Endothelial cell of umbilical vein (primary cell): ENCODE results near the gene UBQLN2. TPM values are rescaled to one million over a fixed set of nuclear protein-coding genes. Genes with fewer than 3 reads are reported as not detected.
"Not testable (repeated sequence)": the region's sequence is repeated elsewhere in the genome, so short reads cannot be mapped to it uniquely, and the experiment has no call there.

ENCODE experiments used
- BruUV-seq: library from RNA; stranded (reverse); fragments of 400-500 nt; replicated peaks from 2 replicates; lab custom pipeline; 2021; lab: Mats Ljungman, UMichigan
- CTCF ChIA-PET: fragments of 300-600, 350-600 bp; sonication (Branson Sonifier 250); formaldehyde crosslinking; loops from one replicate; lab custom pipeline; 2021; ENCODE audit warnings: antibody characterized with exemption, inconsistent platforms; lab: Charles Lee
- POLR2A ChIA-PET: fragments of 300-600, 350-600 bp; sonication (Branson Sonifier 250); formaldehyde crosslinking; loops from one replicate; lab custom pipeline; 2021; ENCODE audit warnings: antibody characterized with exemption, inconsistent platforms; lab: Charles Lee
- DNase-seq: peaks from one replicate; pipeline ENCODE4 v3.0.0-alpha.2; 2011; ENCODE audit warnings: low read depth, low spot score
- FAIRE-seq: peaks from 2 replicates; lab custom pipeline; 2011; peaks lifted over from hg19 to GRCh38; lab: Jason Lieb, UNC
- H2AFZ ChIP-seq: 2 replicates; pipeline ENCODE4 v1.6.0; 2012; ENCODE audit warnings: low read depth, low read length, control low read depth, inconsistent platforms
- H3K27ac ChIP-seq: 2 replicates; pipeline ENCODE4 v1.5.1; 2011; ENCODE audit warnings: low read depth, mild to moderate bottlenecking, control low read depth, low read length, moderate library complexity; ENCODE audit not compliant: insufficient read depth
- H3K27me3 ChIP-seq, 2 experiments: 2 replicates each; pipeline versions ENCODE4 v1.6.0 to v1.6.1; 2011; ENCODE audit warnings: low read length in 2 of 2, mixed read lengths in 1 of 2; ENCODE audit not compliant: control insufficient read depth in 2 of 2, insufficient read depth in 2 of 2
- H3K36me3 ChIP-seq, 2 experiments: 2 replicates in 1 of 2; 3 replicates in 1 of 2; pipeline ENCODE4 v1.5.1; 2011; ENCODE audit warnings: low read length in 2 of 2, mild to moderate bottlenecking in 1 of 2, moderate library complexity in 1 of 2; ENCODE audit not compliant: control insufficient read depth in 2 of 2, insufficient read depth in 2 of 2; ENCODE audit errors: extremely low read depth in 1 of 2
- H3K4me1 ChIP-seq: 3 replicates; pipeline ENCODE4 v1.5.1; 2011; ENCODE audit warnings: mild to moderate bottlenecking, low read length; ENCODE audit not compliant: control insufficient read depth, insufficient read depth; ENCODE audit errors: extremely low read depth
- H3K4me2 ChIP-seq: 2 replicates; pipeline ENCODE4 v1.6.1; 2011; ENCODE audit warnings: low read length, control low read depth, mixed read lengths; ENCODE audit not compliant: insufficient read depth
- H3K4me3 ChIP-seq, 3 experiments: fragments of 200-600 bp in 1 of 3; sonication (generic), shearing (Covaris generic) in 1 of 3; replicated peaks in 1 of 3; 2 replicates each; pipeline ENCODE4 v1.5.1; 2011 to 2016; ENCODE audit warnings: control low read depth in 3 of 3, low read length in 3 of 3, mild to moderate bottlenecking in 2 of 3, inconsistent platforms in 1 of 3, low read depth in 1 of 3, moderate library complexity in 1 of 3; ENCODE audit not compliant: insufficient read depth in 1 of 3
- H3K79me2 ChIP-seq: 2 replicates; pipeline ENCODE4 v1.6.0; 2012; ENCODE audit warnings: low read length, inconsistent platforms; ENCODE audit not compliant: control insufficient read depth, insufficient read depth
- H3K9ac ChIP-seq: replicated peaks from 2 replicates; pipeline ENCODE3; 2011; ENCODE audit warnings: low read length, control low read depth; ENCODE audit not compliant: insufficient read depth; ENCODE audit errors: extremely low read depth
- H3K9me1 ChIP-seq: replicated peaks from 3 replicates; pipeline ENCODE4 v1.6.0; 2011; ENCODE audit warnings: mild to moderate bottlenecking, low read length; ENCODE audit not compliant: control insufficient read depth, insufficient read depth; ENCODE audit errors: extremely low read depth
- H3K9me3 ChIP-seq: replicated peaks from 2 replicates; pipeline ENCODE4 v1.5.1; 2012; ENCODE audit warnings: low read length, inconsistent platforms; ENCODE audit not compliant: control insufficient read depth, insufficient read depth
- H4K20me1 ChIP-seq: replicated peaks from 2 replicates; pipeline ENCODE3; 2011; ENCODE audit warnings: mild to moderate bottlenecking, low read length; ENCODE audit not compliant: control insufficient read depth, insufficient read depth; ENCODE audit errors: extremely low read depth
- EZH2 ChIP-seq: IDR thresholded peaks from 2 replicates; pipeline ENCODE4 v1.6.1; 2012; ENCODE audit warnings: borderline replicate concordance, low read depth, mild to moderate bottlenecking, moderate library complexity, low read length, inconsistent platforms; ENCODE audit not compliant: severe bottlenecking
- FOS ChIP-seq: IDR thresholded peaks from 2 replicates; pipeline ENCODE4 v1.6.1; 2011; ENCODE audit warnings: mild to moderate bottlenecking, low read length, moderate library complexity, borderline replicate concordance; ENCODE audit not compliant: insufficient read depth
- GATA2 ChIP-seq: IDR thresholded peaks from 2 replicates; pipeline ENCODE4 v1.7.0; 2011; ENCODE audit warnings: low read depth, mild to moderate bottlenecking, moderate library complexity, mixed read lengths, low read length; ENCODE audit not compliant: insufficient read length, insufficient read depth
- JUN ChIP-seq: IDR thresholded peaks from 2 replicates; pipeline ENCODE4 v1.6.1; 2011; ENCODE audit warnings: borderline replicate concordance, low read depth; ENCODE audit not compliant: insufficient read length, insufficient read depth
- MYC ChIP-seq: IDR thresholded peaks from one replicate; pipeline ENCODE4 v1.6.1; 2011; ENCODE audit warnings: mild to moderate bottlenecking, low read depth, low read length
- POLR2A ChIP-seq: IDR thresholded peaks from 2 replicates; pipeline ENCODE4 v1.6.1; 2012; ENCODE audit warnings: low read depth, mild to moderate bottlenecking, control low read depth, low read length
- POLR2AphosphoS5 ChIP-seq: IDR thresholded peaks from 2 replicates; pipeline ENCODE4 v1.6.1; 2012; ENCODE audit warnings: low read depth, mild to moderate bottlenecking, control low read depth, low read length, moderate library complexity; ENCODE audit not compliant: insufficient read depth
- dilution Hi-C: fragments of 300-500 bp; cut with MboI; formaldehyde crosslinking; loops from one replicate; pipeline ENCODE4 v1.15.0; 2019; ENCODE audit warnings: low sequenced_read_pairs; ENCODE audit not compliant: extremely low pct_ligation_motif_present
- intact Hi-C: fragments of 100-400 bp; cut with micrococcal nuclease; formaldehyde crosslinking; loops from one replicate; pipeline ENCODE4 v1.10.0; 2022
- polyA plus RNA-seq, 4 experiments: library from polyadenylated mRNA; depleted of rRNA in 3 of 4; stranded (reverse) in 3 of 4; unstranded in 1 of 4; fragments of >200 nt; gene quantifications; 2 replicates each; pipeline versions ENCODE4 v1.2.1 to v1.2.3, GENCODE V29; 2011 to 2012; ENCODE audit warnings: missing spikeins in 1 of 4
- total RNA-seq: library from RNA; stranded (reverse); gene quantifications from 2 replicates; pipeline ENCODE4 v1.2.3, GENCODE V29; 2021
- TF ChIP-seq, protein P1 (sequence below): IDR thresholded peaks from 2 replicates; pipeline ENCODE4 v1.6.1; 2011; ENCODE audit not compliant: insufficient read depth, insufficient read length
- TF ChIP-seq, protein P2 (sequence below), 2 donors: IDR thresholded peaks; 1 replicate in 1 of 2; 2 replicates in 1 of 2; pipeline ENCODE4 v1.5.1; 2011; ENCODE audit warnings: low read length in 2 of 2, mild to moderate bottlenecking in 2 of 2, moderate library complexity in 2 of 2, control low read depth in 1 of 2, inconsistent platforms in 1 of 2, low read depth in 1 of 2; ENCODE audit not compliant: insufficient read depth in 1 of 2; ENCODE audit errors: extremely low read depth in 1 of 2

The UBQLN2 gene
- total and polyA plus RNA-seq, 2 donors (not counting 3 experiments of a cell fraction or from before 2014, with no cell fraction given) = 17.1 to 25.3 TPM

DNA sequence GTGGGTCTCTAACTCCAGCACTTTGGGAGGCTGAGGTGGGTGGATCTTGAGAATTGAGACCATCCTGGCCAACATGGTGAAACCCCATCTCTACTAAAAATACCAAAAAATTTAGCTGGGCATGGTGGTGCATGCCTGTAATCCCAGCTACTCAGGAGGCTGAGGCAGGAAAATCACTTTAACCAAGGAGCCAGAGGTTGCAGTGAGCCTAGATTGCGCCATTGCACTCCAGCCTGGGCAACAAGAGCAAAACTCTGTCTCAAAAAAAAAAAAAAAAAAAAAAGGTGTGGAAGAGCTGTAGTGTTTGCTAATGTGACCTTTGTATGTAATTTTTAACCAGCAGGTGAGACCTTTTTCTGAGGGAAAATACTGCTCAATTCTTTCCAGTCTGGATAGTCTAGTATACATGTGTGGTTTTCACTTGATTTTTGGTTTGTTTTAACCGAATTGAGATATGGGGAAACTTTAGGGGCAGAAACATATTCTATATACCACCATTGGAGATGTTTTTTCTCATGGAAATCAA is 33.9 kb upstream of the UBQLN2 start:
- H3K4me1 ChIP-seq, H3K79me2 ChIP-seq, BruUV-seq, H3K27me3 ChIP-seq, intact Hi-C loops, FAIRE-seq, H3K9me3 ChIP-seq, H2AFZ ChIP-seq, H3K36me3 ChIP-seq, H3K4me2 ChIP-seq, H3K9me1 ChIP-seq, POLR2A ChIA-PET, CTCF ChIA-PET, H3K9ac ChIP-seq, dilution Hi-C loops, DNase-seq, H3K27ac ChIP-seq, H3K4me3 ChIP-seq, H4K20me1 ChIP-seq: not testable (repeated sequence)

DNA sequence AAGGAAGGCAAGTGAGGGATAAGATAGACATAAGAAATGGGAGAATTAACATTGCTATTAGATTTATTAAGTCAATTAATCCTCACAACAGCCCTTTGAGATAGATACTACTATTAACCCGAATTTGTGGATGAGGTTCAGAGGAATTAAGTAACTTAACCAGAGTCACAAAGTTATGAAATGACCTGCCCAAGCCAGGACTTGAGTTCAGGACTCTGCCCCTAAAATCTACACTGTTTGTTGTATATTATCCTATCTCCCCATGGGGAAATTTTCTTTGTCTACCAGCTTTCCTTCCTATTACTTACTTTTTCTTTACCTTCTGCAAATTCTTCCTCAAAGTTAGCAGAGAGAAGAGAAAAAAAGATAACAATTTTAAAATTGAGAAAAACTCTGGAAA is 33.4 kb upstream of the UBQLN2 start:
- no peak overlapping the region for H3K9ac ChIP-seq
- H4K20me1 ChIP-seq = no peaks in the 10 kb centered on the region
- no peaks in the 10 kb centered on the region for H3K9me1 ChIP-seq
- no peaks in the 10 kb centered on the region for H3K9me3 ChIP-seq
- H3K4me3 ChIP-seq = no peak overlapping the region
- intact Hi-C loops (no loop called here), dilution Hi-C loops (no loop called here)
- no peak overlapping the region for H2AFZ ChIP-seq
- H3K27me3 ChIP-seq = no peaks in the 10 kb centered on the region
- no peak overlapping the region for H3K4me2 ChIP-seq
- ChIA-PET CTCF (no interaction called here), POLR2A (no interaction called here)
- H3K27ac ChIP-seq = no peak overlapping the region
- no peak for FAIRE-seq
- H3K79me2 ChIP-seq = no peaks in the 10 kb centered on the region
- TF ChIP-seq MYC = no peak
- TF ChIP-seq, protein P1, sequence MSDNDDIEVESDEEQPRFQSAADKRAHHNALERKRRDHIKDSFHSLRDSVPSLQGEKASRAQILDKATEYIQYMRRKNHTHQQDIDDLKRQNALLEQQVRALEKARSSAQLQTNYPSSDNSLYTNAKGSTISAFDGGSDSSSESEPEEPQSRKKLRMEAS = no peak
- no peak for TF ChIP-seq JUN
- TF ChIP-seq, protein P2, sequence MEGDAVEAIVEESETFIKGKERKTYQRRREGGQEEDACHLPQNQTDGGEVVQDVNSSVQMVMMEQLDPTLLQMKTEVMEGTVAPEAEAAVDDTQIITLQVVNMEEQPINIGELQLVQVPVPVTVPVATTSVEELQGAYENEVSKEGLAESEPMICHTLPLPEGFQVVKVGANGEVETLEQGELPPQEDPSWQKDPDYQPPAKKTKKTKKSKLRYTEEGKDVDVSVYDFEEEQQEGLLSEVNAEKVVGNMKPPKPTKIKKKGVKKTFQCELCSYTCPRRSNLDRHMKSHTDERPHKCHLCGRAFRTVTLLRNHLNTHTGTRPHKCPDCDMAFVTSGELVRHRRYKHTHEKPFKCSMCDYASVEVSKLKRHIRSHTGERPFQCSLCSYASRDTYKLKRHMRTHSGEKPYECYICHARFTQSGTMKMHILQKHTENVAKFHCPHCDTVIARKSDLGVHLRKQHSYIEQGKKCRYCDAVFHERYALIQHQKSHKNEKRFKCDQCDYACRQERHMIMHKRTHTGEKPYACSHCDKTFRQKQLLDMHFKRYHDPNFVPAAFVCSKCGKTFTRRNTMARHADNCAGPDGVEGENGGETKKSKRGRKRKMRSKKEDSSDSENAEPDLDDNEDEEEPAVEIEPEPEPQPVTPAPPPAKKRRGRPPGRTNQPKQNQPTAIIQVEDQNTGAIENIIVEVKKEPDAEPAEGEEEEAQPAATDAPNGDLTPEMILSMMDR (IDR thresholded peaks at IDR 0.05; ENCODE audit: extremely low read depth in 1 of 2, insufficient read depth in 1 of 2, low read depth in 1 of 2, low read length in 2 of 2) = no peak
- no peak for TF ChIP-seq POLR2AphosphoS5
- TF ChIP-seq GATA2 = no peak
- TF ChIP-seq POLR2A = no peak
- no peak for TF ChIP-seq FOS
- no peak for TF ChIP-seq EZH2
- DNase-seq = no peak
- H3K36me3 ChIP-seq = no peaks in the 10 kb centered on the region
- H3K4me1 ChIP-seq = no peaks in the 10 kb centered on the region
- BruUV-seq = no TSS peak
